Measurements from ENCODE around the gene SMCO2.

SMCO2 gene

DNA sequence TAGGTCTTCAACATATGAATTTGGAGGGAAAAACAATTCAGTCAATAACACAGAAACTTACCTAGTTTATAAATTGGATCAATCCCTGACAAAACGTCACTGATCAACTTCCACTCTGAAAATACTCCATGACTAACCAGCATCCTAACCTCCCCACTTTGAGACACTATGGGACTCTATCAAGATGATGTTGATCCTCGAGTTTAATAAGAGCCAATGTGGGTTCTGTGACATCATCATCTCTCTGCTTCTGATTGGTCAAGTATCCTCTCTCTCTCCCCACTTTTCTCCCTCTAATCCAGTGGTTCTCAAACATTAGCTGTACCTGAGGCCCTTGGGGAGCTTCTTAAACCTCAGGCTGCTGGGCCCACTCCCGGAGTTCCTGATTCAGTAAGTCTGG is at the start of gene SMCO2:
Gene SMCO2, plus strand, starts transcription at position 301 of the 400 bp plus-strand sequence. CDS start 23,896 bp downstream, outside the sequence.
- no peak for DNase-seq (ENCODE audit: low read depth in 3 of 3, low spot score in 1 of 3)

GRCh38 chr12:27398466-27398865 is 48.1 kb upstream of the SMCO2 start:
- no peak for DNase-seq (ENCODE audit: low read depth in 3 of 3, low spot score in 1 of 3)

- no peak for DNase-seq (ENCODE audit: low read depth in 3 of 3, low spot score in 1 of 3)
These were observed 47.5 kb upstream of the SMCO2 start for GRCh38 chr12:27399074-27399473.

DNA sequence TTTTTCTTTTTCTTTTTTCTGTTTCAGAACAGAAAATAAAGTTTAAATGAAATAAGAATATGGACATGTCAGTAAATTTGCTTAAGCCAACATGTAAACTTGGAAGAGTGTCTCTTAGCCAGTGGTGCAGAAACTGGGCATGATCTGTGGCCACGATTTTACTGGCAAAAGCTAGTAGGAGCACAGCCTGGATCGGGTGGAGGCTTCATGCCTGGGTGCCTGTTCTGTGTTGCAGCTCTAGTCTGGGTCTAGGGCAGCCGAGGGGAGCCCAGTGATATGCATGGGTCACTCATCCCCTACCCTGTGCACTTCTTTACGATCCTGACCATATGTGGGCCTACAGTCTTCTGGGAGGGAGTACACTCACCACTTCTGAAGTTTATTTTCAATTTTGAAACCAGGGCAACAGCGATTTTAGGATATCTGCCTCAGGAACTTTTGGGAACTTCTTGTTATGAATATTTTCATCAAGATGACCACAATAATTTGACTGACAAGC is 45.6 kb upstream of the SMCO2 start:
- no peak for DNase-seq (ENCODE audit: low read depth in 3 of 3, low spot score in 1 of 3)

GRCh38 chr12:27412047-27412446 is 34.5 kb upstream of the SMCO2 start:
- DNase-seq (ENCODE audit: low read depth in 3 of 3, low spot score in 1 of 3) = no peak

DNA sequence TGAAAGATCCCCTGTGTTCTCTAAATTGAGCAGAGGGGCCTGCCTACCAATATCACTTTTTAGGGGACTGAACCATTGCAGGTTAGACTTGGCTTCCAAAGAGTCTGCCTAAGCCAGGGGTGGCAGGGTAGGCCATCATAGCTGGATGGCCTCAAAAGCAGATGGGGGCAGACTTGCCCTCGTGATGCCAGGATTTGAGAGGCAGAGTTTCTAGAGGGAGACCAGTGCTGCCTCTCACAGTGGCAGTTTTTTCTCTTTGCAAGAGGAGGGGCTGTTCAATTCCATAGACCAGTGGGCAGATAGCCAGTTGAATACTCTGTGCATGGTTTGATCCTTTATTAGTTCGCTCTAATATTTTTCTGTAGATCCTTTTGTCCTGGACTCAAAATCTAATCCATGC is 23.8 kb upstream of the SMCO2 start:
- DNase-seq (ENCODE audit: low read depth in 3 of 3, low spot score in 1 of 3) = no peak

GRCh38 chr12:27424631-27425230 is 21.8 kb upstream of the SMCO2 start:
- DNase-seq (ENCODE audit: low read depth in 3 of 3, low spot score in 1 of 3) = no peak

- no peak for DNase-seq (ENCODE audit: low read depth in 3 of 3, low spot score in 1 of 3)
These were observed 21.2 kb upstream of the SMCO2 start for GRCh38 chr12:27425306-27425705.

DNA sequence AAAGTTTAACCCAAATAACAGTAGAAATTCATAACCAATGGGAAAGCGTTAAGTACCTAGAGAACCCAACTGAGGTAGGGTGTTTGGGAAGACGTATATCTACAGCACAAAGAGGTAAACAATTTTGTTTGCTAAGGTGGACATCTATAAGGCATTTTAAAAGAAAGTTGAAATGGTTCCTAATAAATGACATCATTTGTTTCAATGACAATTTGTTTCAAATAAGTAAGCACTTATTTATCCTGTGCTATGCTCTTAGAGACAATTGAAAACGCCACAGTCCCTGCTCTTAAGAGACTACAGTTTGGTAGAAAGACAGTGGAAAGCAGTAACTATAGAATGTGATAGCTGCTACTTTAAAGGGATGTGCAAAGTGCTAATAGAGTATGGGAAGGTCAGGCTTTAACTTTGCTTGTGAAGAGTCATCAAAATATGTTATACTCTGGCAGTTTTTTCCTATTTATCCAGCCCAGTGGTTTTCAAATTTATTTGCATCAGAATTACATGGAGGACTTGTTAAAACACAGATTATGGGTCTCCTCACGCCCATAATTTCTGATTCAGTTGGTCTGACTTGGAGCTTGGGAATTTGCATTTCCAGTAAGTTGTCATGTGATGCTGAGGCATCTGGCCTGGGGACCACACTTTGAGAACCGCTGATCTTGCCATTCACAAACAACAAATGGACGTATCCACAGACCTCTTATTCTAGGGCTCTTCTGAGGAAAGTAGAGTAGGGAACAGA is 19.6 kb upstream of the SMCO2 start:
- DNase-seq (ENCODE audit: low read depth in 3 of 3, low spot score in 1 of 3) = no peak

- no peak for DNase-seq (ENCODE audit: low read depth in 3 of 3, low spot score in 1 of 3)
These were observed 18.7 kb upstream of the SMCO2 start for GRCh38 chr12:27427824-27428223.

DNA sequence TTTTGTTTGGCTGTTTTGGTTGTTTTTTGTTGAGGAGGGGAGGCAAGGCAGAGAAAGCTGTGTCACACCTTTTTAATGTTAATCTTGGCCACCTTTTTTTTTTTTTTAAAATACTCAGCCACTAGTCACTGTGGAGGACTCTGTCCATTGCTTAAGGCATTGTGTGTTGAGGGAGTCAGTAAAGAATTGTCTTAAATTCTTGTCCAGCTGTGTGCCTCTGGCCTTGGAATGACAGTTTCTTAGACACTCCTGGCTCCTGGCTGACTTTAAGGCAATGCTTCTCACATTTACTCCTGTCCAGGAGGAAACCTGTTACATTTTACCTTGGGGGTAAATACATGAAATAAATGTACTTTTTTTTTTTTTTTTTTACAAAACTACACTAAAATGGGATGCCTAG is 18.1 kb upstream of the SMCO2 start:
- no peak for DNase-seq (ENCODE audit: low read depth in 3 of 3, low spot score in 1 of 3)

DNA sequence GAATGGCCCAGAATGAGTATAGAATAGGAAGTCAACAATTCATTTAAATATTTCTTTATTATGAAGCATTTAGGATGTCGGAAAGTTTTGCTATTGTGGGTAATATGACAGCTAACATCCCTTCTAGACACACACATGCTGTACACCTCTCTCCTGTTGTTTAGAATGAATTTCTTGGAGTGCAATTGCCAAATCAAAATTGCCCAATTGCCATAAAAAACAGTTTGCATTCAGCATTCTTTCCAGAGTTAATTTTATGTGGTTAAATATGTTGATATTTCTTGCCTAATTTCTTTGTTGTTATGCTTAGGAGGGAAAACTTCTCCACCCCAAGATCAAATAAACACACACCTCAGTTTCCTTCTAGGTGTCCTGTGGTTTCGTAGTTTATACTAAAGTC is 16.9 kb upstream of the SMCO2 start:
- DNase-seq (ENCODE audit: low read depth in 3 of 3, low spot score in 1 of 3) = no peak

DNA sequence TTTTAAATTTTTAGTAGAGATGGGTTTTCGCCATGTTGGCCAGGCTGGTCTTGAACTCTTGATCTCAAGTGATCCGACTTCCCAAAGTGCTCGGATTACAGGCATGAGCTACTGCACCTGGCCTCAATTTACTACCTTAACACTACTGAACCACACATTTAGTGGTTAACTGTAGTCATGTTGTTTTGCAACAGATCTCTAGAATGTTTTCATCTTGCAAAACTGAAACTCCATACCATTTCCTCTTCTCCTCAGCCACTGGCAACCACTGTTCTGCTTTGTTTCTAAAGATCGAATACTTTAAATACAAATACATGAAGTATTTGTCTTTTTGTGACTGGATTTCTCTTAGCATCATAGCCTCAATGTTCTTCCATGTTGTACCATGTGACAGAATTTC is 15.4 kb upstream of the SMCO2 start:
- no peak for DNase-seq (ENCODE audit: low read depth in 3 of 3, low spot score in 1 of 3)

DNA sequence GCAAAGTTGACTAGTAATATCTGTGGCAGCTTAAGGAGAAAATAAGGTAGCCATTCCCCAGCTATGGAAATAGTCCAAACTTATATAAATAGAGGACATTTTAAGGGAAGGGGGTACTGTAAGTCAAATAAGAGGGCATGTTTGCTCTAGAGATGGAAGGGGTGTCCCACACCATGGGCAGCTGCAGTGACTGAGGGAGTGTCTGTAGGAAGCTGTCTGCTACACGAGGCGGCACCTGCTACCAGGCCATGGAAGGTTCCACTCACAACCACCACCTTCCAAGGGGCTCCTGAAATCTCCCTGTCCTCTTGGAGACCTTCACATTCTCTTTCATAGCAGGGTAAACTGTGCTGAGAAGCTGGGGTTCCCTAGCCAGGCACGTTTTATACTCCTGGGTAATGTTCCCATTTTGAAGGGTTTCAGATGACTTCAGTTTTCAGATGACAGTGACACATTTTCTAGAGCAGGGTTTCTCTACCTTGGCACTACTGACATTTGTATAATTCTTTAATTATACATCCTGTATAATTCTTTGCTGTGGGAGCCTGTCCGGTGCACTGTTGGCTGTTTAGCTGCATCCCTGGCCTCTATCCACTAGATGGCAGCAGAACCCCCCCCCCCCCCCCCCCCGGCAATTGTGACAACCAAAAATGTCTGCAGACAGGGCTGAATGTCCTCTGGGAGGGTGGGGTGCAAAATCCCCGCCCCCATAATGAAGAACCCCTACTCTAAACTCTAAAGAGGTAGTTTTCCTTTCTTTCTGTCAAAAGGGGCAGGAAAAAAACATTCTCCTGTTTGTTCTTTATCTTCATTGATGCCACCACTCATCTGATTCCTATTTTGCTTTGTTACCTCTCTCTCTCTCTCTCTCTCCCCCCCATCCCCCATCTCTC is 11.6 kb upstream of the SMCO2 start:
- no peak for DNase-seq (ENCODE audit: low read depth in 3 of 3, low spot score in 1 of 3)

DNA sequence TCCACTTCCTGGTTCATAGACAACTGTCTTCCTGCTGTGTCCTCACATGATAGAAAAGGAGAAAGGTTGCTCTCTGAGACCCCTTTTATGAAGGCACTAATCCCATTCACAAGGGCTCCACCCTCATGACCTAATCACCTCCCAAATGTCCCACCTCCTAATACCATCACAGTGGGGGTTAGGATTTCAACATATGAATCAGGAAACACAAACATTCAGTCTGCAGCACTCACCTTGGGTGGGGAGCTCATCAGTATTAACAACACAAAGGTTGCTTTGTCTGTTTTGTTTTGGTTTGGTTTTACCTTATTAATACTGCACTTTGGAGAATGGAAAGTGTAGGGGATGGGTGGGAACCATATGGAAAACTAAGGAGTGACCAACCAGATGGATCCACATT is 10.5 kb upstream of the SMCO2 start:
- DNase-seq (ENCODE audit: low read depth in 3 of 3, low spot score in 1 of 3) = no peak

- no peak for DNase-seq (ENCODE audit: low read depth in 3 of 3, low spot score in 1 of 3)
These were observed 9.8 kb upstream of the SMCO2 start for GRCh38 chr12:27436768-27437167.

- no peak for DNase-seq (ENCODE audit: low read depth in 3 of 3, low spot score in 1 of 3)
These were observed 8.7 kb upstream of the SMCO2 start for GRCh38 chr12:27437839-27438238.

GRCh38 chr12:27447761-27448160 is 1.2 kb downstream of the SMCO2 start:
- DNase-seq (ENCODE audit: low read depth in 3 of 3, low spot score in 1 of 3) = no peak

GRCh38 chr12:27449026-27449425 is 2.5 kb downstream of the SMCO2 start:
- DNase-seq (ENCODE audit: low read depth in 3 of 3, low spot score in 1 of 3) = no peak

DNA sequence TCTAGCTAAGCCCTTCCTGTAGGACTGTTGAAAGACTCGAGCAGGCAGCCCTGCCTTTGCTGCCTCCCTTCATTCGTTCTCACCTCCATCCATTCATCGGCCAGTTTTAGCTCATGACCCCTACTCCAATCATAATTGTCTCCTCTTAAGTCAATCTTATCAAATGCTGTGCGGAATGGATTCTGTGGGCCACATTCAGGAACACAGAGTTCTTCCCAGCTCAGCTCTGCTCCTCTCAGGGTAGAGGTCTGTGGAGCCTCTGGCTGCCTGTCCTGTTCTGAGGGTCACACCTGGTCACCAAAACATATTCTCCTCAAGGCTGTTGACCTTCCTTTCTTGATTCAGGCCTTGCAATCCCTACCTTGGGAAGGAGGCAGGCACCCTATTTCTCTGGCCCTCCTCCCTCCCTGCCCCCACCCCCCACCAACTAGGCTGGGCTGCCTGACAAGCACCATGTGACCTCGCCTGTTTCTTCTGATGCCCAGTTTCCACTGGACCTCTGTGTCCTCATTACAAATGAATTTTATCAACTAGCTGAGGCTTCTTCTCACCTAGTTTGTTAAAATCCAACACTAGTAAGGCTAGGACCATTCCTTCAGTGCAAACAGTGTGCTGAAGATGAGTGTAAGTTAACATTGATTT is 3.5 kb downstream of the SMCO2 start:
- DNase-seq (ENCODE audit: low read depth in 3 of 3, low spot score in 1 of 3) = no peak

Measured in stimulated activated CD4-positive, alpha-beta T cell treated with anti-CD3 and anti-CD28 coated beads, TNF-alpha, amount 100 ng/mL, for 1 hour (primary cell).